Fibroblast of skin of scalp (primary cell): Measurements from ENCODE around the gene TCOF1. TPM values are rescaled to one million over a fixed set of nuclear protein-coding genes. Genes with fewer than 3 reads are reported as not detected.

Experiments
- DNase-seq: peaks from one replicate; pipeline ENCODE4 v3.0.0-alpha.2; 2013
- polyA plus RNA-seq, 2 experiments: library from polyadenylated mRNA; unstranded; fragments of 120-200 nt; gene quantifications; one replicate each; pipeline ENCODE4 v1.2.1, GENCODE V29; 2013; ENCODE audit not compliant: insufficient read length in 2 of 2

The TCOF1 gene
- 30.2 TPM for polyA plus RNA-seq (2013, experiment 1 of 2; ENCODE audit: insufficient read length)
- polyA plus RNA-seq (2013, experiment 2 of 2; ENCODE audit: insufficient read length), result 30.9 TPM

- DNase-seq, result peak; percentile 96
These were observed at the start of gene TCOF1 for GRCh38 chr5:150357326-150358260. TSS of gene TCOF1 (plus strand) at chr5:150357697. CDS start at chr5:150357747, 50 bp downstream.

- DNase-seq, result no peak
These were observed 48.2 kb upstream of the TCOF1 start for GRCh38 chr5:150309101-150309885.

- no peak for DNase-seq
These were observed 47.6 kb upstream of the TCOF1 start for GRCh38 chr5:150309886-150310239.

- no peak for DNase-seq
These were observed 47.3 kb upstream of the TCOF1 start for GRCh38 chr5:150310246-150310645.

GRCh38 chr5:150311015-150311692, 46.3 kb upstream of the TCOF1 start:
- no peak for DNase-seq

GRCh38 chr5:150312518-150312917, 45.0 kb upstream of the TCOF1 start:
- DNase-seq, result no peak

GRCh38 chr5:150313501-150313900, 44.0 kb upstream of the TCOF1 start:
- DNase-seq, result no peak

- DNase-seq, result no peak
These were observed 43.4 kb upstream of the TCOF1 start for GRCh38 chr5:150313921-150314716.

- no peak for DNase-seq
These were observed 42.3 kb upstream of the TCOF1 start for GRCh38 chr5:150315245-150315644.

GRCh38 chr5:150316320-150316719, 41.2 kb upstream of the TCOF1 start:
- DNase-seq, result no peak

GRCh38 chr5:150317048-150318003, 40.2 kb upstream of the TCOF1 start:
- peak; percentile 89 for DNase-seq

- DNase-seq, result no peak
These were observed 38.6 kb upstream of the TCOF1 start for GRCh38 chr5:150318613-150319483.

- no peak for DNase-seq
These were observed 38.1 kb upstream of the TCOF1 start for GRCh38 chr5:150319484-150319790.

- peak; percentile 73 for DNase-seq
These were observed 37.4 kb upstream of the TCOF1 start for GRCh38 chr5:150320044-150320613.

- DNase-seq, result no peak
These were observed 36.3 kb upstream of the TCOF1 start for GRCh38 chr5:150321211-150321610.

- no peak for DNase-seq
These were observed 35.7 kb upstream of the TCOF1 start for GRCh38 chr5:150321784-150322183.

- DNase-seq, result no peak
These were observed 35.3 kb upstream of the TCOF1 start for GRCh38 chr5:150322202-150322601.

GRCh38 chr5:150323092-150323491, 34.4 kb upstream of the TCOF1 start:
- DNase-seq, result no peak

GRCh38 chr5:150323819-150324218, 33.7 kb upstream of the TCOF1 start:
- DNase-seq, result no peak

GRCh38 chr5:150325426-150325825, 32.1 kb upstream of the TCOF1 start:
- DNase-seq, result no peak
